NCI-H1092 (cell line): Measurements from ENCODE around the gene DMRT1.
A peak's percentile ranks its signal among the peaks of the same experiment; 100 is the strongest.
"Not testable (repeated sequence)": the region's sequence is repeated elsewhere in the genome, so short reads cannot be mapped to it uniquely, and the experiment has no call there.

Source experiments
- DNase-seq: peaks from one replicate; lab custom pipeline; 2025; lab: John Stamatoyannopoulos, UW

The DMRT1 gene

GRCh38 chr9:860706-861105, 19.2 kb downstream of the DMRT1 start:
- no peak for DNase-seq

- not testable (repeated sequence) for DNase-seq
Measured at GRCh38 chr9:861525-861924, 20.0 kb downstream of the DMRT1 start.

- DNase-seq, result no peak
Measured at GRCh38 chr9:875119-875962, 33.8 kb downstream of the DMRT1 start.

GRCh38 chr9:876425-876824, 34.9 kb downstream of the DMRT1 start:
- DNase-seq, result no peak

- DNase-seq, result no peak
Measured at GRCh38 chr9:878239-878638, 36.7 kb downstream of the DMRT1 start.

GRCh38 chr9:880725-881124, 39.2 kb downstream of the DMRT1 start:
- no peak for DNase-seq

- no peak for DNase-seq
Measured at GRCh38 chr9:882416-882924, 41.0 kb downstream of the DMRT1 start.

GRCh38 chr9:883011-883410, 41.5 kb downstream of the DMRT1 start:
- no peak for DNase-seq

GRCh38 chr9:886886-887285, 45.4 kb downstream of the DMRT1 start:
- DNase-seq, result no peak

GRCh38 chr9:892123-892522, 50.6 kb downstream of the DMRT1 start:
- no peak for DNase-seq

- no peak for DNase-seq
Measured at GRCh38 chr9:893115-893514, 51.6 kb downstream of the DMRT1 start.

GRCh38 chr9:893843-894420, 52.4 kb downstream of the DMRT1 start:
- peak; percentile 25 for DNase-seq

GRCh38 chr9:899440-900184, 58.1 kb downstream of the DMRT1 start:
- DNase-seq, result no peak

- no peak for DNase-seq
Measured at GRCh38 chr9:903886-904285, 62.4 kb downstream of the DMRT1 start.

- DNase-seq, result no peak
Measured at GRCh38 chr9:905906-906305, 64.4 kb downstream of the DMRT1 start.

GRCh38 chr9:908536-909205, 67.2 kb downstream of the DMRT1 start:
- DNase-seq, result no peak

GRCh38 chr9:911005-911404, 69.5 kb downstream of the DMRT1 start:
- no peak for DNase-seq

- no peak for DNase-seq
Measured at GRCh38 chr9:912776-913175, 71.3 kb downstream of the DMRT1 start.

- not testable (repeated sequence) for DNase-seq
Measured at GRCh38 chr9:913526-913925, 72.0 kb downstream of the DMRT1 start.

GRCh38 chr9:917730-918129, 76.2 kb downstream of the DMRT1 start:
- no peak for DNase-seq

- no peak for DNase-seq
Measured at GRCh38 chr9:920927-921326, 79.4 kb downstream of the DMRT1 start.

- no peak for DNase-seq
Measured at GRCh38 chr9:922171-922570, 80.7 kb downstream of the DMRT1 start.
